GM21717 (cell line): ENCODE measurements around the gene OR4D1.
"Not testable (repeated sequence)": the region's sequence is repeated elsewhere in the genome, so short reads cannot be mapped to it uniquely, and the experiment has no call there.

Experiments
- ATAC-seq: cut with Tn5 transposase; IDR thresholded peaks from one replicate; pipeline ENCODE4 v1.9.1; 2021; ENCODE audit warnings: mild to moderate bottlenecking, moderate library complexity; ENCODE audit not compliant: unreplicated experiment

The OR4D1 gene

GRCh38 chr17:58147930-58148434 lies at the start of gene OR4D1:
Gene OR4D1, plus strand, starts transcription at chr17:58148384. Its CDS starts 6,770 bp downstream, at chr17:58155154.
- ATAC-seq = no peak

GRCh38 chr17:58100506-58100905 lies 47.7 kb upstream of the OR4D1 start:
- ATAC-seq = no peak

- not testable (repeated sequence) for ATAC-seq
Measured at GRCh38 chr17:58101898-58102297, 46.3 kb upstream of the OR4D1 start.

- ATAC-seq = no peak
Measured at GRCh38 chr17:58105093-58105492, 43.1 kb upstream of the OR4D1 start.

- no peak for ATAC-seq
Measured at GRCh38 chr17:58107306-58107705, 40.9 kb upstream of the OR4D1 start.

- ATAC-seq = no peak
Measured at GRCh38 chr17:58109197-58109596, 39.0 kb upstream of the OR4D1 start.

GRCh38 chr17:58110012-58110411 lies 38.2 kb upstream of the OR4D1 start:
- ATAC-seq = no peak

GRCh38 chr17:58111676-58112075 lies 36.5 kb upstream of the OR4D1 start:
- no peak for ATAC-seq

- no peak for ATAC-seq
Measured at GRCh38 chr17:58112970-58113631, 35.1 kb upstream of the OR4D1 start.

- no peak for ATAC-seq
Measured at GRCh38 chr17:58113947-58114346, 34.2 kb upstream of the OR4D1 start.

- ATAC-seq = no peak
Measured at GRCh38 chr17:58117382-58117781, 30.8 kb upstream of the OR4D1 start.

- no peak for ATAC-seq
Measured at GRCh38 chr17:58119491-58119890, 28.7 kb upstream of the OR4D1 start.

- ATAC-seq = no peak
Measured at GRCh38 chr17:58120195-58120822, 27.9 kb upstream of the OR4D1 start.

- no peak for ATAC-seq
Measured at GRCh38 chr17:58121925-58122324, 26.3 kb upstream of the OR4D1 start.

GRCh38 chr17:58127846-58128245 lies 20.3 kb upstream of the OR4D1 start:
- ATAC-seq = no peak

GRCh38 chr17:58132697-58133096 lies 15.5 kb upstream of the OR4D1 start:
- not testable (repeated sequence) for ATAC-seq

- ATAC-seq = no peak
Measured at GRCh38 chr17:58136669-58137279, 11.4 kb upstream of the OR4D1 start.

GRCh38 chr17:58141505-58141904 lies 6.7 kb upstream of the OR4D1 start:
- no peak for ATAC-seq

- not testable (repeated sequence) for ATAC-seq
Measured at GRCh38 chr17:58143335-58143734, 4.8 kb upstream of the OR4D1 start.

GRCh38 chr17:58144801-58145200 lies 3.4 kb upstream of the OR4D1 start:
- ATAC-seq = no peak

- ATAC-seq = no peak
Measured at GRCh38 chr17:58148609-58149008, 425 bp downstream of the OR4D1 start.

- ATAC-seq = no peak
Measured at GRCh38 chr17:58150394-58150793, 2.2 kb downstream of the OR4D1 start.
